ENCODE measurements around the gene TAF1B.

Gene TAF1B

DNA sequence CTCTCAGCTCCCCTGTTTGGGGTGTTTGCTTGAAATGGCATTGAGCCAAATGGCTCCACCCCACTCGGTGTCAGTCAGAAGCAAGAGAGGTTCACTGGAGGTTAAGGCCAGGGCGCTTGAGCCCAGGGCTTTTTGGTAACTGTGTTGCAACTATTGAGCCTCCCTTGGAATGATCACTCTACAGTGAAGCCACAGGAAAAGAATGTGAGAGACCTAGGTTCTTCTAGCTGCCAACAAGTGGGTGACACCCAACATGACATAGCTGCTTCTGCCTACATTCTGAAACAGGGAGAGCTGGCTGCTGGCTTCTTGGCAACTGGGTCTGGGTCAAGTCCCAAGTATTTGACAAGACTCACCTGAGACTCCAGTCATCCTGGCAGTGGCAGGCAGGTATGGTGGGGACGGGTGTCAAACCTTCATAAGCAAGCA, 101.1 kb downstream of the TAF1B start:
- DNase-seq, result no peak

DNA sequence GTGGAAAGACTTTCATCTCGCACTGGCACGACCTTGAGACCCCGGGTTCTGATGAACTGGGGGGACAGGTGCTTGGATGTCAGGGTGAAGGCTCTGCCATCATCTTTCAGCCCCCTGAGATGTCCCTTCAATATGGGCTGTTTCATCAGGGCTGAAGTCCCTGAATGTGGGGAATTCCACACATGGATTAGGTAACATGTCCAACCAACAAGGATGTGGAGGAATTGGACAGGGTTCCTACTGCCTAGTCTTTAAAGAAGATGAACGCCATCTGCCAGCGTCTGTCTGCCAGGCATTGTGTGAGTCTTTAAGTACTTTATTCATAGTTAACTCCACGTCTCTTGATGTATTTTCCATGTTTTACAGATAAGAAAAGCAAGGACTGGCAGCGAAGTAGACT, 102.3 kb downstream of the TAF1B start:
- DNase-seq, result no peak

DNA sequence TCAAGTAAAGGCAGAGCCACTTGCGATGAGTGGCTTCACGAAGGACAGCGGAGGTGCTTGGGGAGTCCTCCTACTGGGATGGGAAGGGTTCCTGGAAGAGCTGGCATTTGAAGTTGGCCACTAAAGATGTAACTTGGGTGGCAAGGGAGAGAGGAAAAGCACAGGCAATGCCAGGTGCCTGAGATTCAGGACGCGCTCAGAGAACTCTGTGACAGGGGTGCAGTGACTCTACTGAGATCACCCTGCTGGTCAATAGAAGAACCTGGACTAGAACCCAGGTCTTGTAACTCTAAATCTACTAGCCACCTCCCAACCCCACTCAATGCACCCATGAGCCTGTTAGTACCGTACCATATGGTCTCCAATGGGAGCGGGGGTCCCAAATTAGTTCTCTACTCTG, 102.8 kb downstream of the TAF1B start:
- no peak for DNase-seq

DNA sequence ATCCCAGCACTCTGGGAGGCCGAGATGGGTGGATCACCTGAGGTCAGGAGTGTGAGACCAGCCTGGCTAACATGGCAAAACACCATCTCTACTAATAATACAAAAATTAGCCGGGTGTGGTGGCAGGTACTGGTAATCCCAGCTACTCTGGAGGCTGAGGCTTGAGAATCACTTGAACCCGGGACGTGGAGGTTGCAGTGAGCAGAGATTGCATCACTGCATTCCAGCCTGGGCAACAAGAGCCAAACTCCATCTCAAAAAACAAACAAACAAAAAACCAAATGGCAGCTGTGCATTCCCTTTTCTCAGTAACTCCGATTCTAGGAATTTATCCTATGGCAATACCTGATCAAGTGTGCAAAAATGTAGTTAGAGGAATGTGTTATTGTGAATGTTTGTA, 103.5 kb downstream of the TAF1B start:
- no peak for DNase-seq

DNA sequence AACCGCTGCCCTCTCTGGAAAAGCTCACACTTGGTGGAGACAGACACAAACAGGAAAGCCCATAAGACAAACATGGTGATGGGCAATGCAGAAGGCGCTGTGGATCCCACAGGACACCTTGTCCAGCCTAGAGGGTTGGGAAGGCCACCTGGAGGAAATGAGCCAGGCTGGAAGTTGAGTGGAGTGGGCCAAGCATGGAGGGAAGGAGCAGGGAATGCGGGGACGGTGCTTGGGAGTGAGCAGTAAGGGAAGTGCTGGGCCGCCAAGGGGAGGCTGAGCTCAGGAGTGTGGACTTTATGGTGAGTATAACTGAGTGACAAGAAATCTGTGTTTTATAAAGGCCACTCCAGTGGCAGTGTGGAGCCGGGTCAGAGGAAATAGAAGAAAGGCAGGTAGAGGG, 105.4 kb downstream of the TAF1B start:
- no peak for DNase-seq

DNA sequence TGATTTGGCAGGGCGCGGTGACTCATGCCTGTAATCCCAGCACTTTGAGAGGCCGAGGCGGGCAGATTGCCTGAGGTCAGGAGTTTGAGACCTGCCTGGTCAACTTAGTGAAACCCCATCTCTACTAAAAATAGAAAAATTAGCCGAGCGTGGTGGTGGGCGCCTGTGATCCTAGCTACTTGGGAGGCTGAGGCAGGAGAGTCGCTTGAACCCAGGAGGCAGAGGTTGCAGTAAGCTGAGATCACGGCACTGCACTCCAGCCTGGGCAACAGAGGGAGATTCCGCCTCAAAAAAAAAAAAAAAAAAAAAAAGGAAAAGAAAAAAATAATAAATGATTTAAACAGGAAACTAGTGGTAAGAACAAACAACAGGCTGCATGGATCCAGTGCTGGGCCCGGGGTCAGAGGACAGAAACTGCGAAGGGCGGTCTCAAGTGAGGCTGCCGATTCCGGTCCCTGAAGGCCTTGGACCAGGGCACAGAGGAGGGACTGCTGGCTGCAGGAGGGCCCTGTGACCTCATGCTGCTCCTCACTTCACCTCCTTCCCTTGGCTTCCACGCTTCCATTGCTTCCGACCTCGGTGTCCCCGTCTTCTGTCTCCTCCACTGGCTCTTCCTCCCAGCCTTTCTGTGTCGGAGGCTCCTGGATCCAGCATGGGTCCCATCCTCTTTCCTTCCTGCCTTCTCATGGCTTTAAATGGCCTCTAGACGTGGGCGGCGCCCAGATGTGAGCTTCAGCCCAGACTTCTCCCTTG, 106.1 kb downstream of the TAF1B start:
- no peak for DNase-seq

DNA sequence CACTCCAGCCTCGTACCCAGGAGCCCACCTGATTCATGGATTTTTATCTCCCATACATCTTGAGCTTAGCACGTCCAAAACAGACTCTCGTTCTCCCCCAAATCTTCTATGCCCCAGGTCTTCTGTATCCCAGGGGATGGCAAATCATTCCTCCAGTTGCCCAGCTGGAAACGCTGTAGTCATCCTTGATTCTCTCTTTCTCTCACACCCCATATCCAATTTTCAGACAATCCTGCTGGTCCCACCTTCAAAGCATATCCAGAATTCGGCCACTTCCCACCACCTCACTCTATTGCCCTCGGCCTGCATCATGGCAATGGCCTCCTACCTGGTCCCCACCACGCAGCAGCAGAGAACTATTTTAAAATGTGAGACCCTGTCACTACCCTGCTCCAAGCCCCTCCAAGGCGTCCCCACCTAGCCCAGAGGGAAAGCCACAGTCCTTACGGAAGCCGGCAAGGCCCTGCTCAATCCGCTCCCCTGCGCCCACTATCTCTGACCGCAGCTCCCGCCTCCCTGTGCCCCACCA, 106.8 kb downstream of the TAF1B start:
- DNase-seq, result no peak

DNA sequence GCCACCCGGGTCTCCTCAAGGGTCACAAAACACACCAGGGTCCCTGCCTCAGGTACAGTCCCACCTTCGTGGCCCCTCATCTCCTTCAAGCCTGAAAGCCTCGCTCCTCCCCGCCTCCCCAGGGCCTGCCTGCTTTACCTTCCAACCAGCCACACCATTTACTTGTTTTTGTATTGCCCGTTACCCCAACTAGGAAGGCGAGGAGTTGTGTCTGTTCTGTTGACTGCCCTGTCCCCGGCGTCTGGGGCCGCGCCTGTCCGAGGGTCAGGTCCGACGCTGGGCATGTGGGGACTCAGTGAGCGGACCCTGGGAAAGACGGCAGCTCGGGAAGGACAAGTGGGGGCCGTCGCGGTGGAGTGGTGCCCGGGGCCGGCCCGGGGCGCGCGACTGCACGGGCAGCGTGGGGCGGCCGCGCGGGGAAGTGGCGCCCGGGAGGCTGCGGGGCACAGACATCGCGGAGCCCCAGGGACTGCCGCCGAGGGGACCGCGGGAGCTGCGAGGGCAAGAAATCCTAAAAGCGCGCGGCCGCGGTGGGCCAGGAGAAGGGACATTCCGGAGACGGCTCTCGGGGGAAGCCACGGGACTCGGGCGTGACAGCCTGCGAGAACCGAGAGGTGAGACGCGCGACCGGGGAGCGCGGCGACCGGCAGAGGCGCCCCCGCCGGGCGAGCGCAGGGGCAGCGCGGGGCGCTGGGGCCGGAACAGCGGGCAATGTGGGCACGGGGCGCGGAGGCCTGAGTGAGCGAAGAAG, 107.4 kb downstream of the TAF1B start:
- DNase-seq, result peak; percentile 50

DNA sequence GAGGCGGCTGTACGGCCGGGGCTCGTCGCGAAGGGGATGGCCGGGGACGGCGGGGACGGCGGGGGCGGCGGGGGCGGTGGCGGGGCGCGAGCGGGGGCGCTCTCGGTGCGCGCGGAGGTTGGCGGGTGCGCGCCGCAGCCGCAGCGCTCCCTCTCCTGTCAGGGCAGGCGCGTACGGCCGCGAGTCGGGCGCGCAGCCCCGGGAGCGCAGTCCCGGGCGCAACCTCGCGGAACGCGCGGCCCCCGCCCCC, 107.9 kb downstream of the TAF1B start:
- DNase-seq, result no peak

DNA sequence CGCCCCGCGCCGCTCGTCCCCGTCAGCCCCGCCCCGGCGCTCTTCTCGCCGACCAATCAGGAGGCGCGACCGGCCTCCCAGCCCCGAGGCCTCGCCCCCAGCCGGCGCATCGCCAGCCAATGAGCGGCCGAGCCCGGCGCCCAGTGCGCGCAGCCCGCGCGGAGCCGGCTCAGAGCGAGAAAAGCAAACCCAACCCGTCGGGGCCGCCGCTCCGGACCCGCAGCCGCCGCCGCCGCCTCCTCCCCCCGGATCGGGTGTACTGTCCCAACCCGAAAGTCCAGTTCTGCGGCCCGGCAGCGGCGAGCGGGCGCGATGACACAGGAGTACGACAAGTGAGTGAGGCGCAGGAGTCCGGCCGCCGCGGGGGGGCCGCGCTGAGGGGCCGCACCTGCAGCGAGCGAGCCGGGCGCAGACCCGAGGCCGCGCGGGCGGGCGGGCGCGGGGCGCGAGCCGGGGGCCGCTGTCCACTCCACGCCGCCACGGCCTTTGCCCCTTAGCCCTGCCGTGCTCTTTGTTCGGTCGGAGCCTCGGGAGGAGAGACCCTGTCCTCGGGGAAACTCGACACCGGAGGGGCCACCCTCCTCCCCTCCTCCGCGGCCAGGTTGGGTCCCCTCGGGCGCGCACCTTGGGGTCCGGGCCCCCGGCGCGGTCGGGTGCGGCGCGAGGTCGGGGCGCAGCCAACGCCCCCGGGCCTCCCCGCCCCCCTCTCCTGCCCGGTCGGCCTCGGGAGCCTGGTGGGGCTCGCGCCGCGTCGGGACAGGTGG, 108.4 kb downstream of the TAF1B start, which contains the start of gene GRHL1:
Gene GRHL1 (plus strand): TSS at position 172 of the 764 bp plus-strand sequence. CDS start 141 bp downstream, at position 313.
- peak; percentile 94 for DNase-seq

DNA sequence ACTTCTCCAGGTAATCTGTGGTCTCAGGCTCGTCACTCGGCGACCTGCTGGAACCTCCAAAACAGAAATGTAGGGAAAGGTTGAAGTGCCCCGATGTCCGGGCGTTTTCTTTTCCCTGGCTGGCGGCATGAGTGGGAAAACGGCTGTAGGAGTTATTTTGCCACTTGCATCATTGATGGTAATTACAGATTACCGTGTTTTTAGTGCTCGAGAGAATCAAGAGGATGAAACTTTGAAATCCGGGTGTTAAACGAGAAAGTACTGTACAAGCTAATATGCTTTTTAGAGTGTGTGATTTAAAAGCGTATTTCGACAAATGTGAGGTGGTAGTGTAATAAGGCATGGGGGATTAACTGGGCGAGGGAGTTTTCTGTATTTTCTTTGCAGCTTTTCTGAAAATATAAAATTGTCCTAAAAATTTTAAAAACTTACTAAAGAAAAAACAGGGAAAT, 109.0 kb downstream of the TAF1B start:
- no peak for DNase-seq

DNA sequence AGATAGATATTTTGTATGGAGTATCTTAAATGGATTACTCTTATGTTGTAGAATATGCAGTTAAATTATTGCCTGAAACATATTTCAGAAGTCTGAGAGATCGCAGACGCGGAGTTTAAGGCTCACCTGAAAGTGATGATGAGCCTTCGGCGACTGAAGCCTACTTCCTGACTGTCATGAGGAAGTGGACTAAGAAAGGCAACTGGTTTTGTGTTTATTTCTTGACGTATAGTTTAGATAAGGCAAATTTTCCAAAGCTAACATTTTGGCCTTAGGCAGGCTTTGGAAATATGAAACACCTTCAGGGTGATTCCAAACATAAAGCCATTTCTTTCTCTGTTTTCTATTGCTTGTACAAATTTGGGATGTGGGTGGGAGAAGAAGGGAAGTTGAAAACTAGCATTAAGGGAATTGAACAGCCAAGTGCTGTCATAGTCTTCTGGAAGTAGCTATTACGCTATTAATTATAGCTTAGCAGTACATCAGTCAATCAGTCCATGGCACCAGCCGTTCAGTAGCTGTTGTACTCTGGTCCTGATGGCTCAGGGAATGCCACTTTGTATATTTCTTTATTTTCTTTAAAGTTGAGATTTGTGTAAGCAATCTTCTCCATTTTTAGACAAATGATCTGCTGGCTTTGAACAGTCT, 109.7 kb downstream of the TAF1B start:
- no peak for DNase-seq

DNA sequence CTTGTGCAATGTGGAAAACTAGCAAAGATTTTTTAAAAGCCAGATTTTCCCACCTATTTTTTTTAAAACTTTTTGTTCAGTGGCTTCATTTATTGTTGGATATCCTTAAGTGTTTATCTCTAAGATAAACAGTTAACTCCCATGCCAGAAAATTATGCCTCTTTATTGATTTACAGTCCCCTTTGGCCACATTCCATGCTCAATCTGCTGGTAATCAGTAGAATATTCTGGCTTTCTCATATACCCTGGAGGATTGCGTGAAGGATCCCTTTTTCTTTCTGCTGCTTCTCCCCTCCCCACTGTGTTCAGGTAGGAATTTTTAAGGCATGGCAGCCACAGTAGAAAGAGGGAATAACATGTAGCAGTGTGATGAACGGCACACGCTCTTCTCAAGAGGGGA, 110.9 kb downstream of the TAF1B start:
- no peak for DNase-seq

DNA sequence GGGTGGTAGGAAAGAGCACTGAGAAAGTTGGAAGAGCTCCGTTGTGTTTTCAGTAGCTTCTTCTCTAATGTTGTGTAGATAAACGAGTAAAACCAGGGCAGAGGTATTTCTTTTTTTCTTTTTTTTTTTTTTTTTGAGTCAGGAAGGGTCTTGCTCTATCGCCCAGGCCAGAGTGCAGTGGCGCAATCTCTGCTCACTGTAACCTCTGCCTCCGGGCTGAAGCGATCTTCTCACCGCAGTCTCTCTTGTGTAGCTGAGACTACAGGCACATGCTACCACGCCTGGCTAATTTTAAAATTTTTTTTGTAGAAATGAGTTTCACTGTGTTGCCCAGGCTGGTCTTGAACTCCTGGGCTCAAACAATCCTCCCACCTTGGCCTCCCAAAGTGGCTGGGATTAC, 114.8 kb downstream of the TAF1B start:
- DNase-seq, result no peak

DNA sequence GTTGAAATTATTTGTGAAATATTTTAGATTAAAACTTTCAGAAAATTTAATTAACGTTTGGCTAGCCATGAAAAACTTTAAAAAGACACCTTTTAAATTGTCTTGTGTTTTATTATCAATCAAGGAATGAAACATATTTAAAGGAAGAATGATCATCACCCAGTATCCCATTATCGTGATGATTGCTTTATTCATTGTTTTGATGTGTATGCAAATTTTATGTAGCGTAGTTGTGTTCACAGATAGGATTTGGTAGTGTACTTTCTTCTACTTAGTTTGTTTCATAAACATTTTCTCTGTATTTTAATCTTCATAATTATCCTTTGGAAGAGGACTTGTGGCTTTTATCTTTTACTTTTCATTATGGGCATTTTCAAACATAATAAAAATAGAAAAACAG, 116.0 kb downstream of the TAF1B start:
- DNase-seq, result no peak

DNA sequence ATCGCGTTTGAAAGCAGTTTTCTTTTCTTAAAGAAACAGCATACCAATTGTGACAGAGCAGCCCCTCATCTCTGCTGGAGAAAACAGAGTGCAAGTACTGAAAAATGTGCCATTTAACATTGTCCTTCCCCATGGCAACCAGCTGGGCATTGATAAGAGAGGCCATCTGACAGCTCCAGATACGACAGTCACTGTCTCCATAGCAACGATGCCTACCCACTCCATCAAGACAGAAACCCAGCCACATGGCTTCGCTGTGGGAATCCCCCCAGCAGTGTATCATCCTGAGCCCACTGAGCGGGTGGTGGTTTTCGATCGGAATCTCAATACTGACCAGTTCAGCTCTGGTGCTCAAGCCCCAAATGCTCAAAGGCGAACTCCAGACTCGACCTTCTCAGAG, 117.7 kb downstream of the TAF1B start:
- DNase-seq, result no peak

DNA sequence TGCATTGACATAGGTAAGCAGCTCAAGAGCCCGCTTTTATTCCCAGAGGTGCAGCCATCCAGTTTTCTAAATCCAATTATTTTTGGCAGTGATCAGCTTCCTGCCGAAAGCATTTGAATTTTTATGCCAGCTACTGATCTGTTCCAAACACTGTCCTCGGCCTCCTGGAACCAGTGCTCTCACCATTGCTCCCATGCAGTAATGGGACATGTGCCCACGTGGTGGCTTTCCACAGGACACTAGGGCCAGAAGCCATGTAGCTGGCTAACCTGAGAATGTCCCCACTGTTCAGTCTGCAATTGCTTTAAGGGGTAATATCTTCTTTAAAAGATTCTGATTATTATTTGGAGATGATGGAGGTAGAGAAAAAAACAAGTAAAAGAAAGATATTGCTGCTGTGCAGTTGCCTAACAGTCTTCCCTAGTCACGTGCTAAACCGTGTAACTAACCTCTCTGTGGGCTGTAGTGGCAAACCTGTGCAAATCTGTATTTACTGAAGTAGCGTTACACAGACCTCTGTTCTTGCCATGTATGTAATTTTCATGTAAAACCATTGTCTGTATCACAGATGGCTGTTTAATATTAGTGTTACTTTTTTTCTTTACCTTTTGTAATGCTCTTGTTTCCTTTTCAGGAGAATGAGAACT, 121.2 kb downstream of the TAF1B start:
- no peak for DNase-seq

DNA sequence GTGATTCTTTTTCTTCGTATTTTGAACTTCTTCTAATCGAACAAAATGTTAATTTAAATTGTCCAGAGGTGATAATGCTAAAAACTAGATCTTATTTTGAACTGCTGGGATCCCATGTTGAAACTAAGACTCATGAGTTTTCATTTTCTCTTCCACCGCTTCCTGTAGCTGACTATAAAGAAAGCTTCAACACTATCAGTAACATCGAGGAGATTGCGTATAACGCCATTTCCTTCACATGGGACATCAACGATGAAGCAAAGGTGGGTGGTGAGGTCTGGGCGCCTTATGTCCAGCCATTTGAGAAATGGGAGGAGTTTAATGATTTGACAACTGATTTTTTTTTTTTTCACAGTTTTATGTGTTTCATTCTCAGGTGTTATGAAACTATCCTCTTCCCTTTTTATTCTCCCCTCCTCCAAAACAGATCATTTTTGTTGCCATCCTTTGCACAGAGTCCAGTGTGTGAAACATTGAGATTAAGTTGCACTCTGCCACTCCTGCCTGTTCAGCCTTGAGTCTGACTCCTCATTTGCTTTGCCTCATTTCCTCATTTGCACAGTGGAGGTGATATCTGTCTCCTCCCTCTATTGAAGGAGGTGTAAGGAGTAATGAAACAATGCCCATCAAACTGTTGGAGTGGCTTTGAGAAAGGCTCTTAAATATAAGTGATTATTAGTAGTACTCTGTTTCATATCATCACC, 122.0 kb downstream of the TAF1B start:
- DNase-seq, result no peak

DNA sequence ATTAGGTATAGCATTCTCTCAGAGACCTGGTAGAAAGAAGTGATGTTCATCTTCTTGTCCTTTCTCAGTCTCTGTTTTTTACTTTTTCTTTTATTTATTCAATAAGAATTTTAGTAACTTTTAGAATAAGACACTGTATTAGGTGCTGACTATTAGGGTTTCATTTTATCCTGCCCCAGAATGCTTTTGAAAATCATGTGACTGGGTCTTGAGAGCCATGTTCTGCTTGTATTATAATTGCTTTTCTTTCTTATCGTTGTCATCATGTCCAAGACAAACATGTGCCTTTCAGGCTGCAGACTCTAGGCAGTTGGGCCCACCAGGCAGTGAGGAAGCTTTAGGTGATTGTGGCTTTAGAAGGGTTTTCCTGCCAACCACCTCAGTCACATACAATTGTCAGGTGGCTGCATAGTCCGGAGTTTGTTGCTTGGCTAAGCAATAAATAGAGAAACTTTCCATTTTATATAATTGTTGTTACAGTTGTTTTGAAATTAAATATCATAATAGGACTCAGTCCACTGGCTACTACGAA, 123.3 kb downstream of the TAF1B start:
- no peak for DNase-seq

DNA sequence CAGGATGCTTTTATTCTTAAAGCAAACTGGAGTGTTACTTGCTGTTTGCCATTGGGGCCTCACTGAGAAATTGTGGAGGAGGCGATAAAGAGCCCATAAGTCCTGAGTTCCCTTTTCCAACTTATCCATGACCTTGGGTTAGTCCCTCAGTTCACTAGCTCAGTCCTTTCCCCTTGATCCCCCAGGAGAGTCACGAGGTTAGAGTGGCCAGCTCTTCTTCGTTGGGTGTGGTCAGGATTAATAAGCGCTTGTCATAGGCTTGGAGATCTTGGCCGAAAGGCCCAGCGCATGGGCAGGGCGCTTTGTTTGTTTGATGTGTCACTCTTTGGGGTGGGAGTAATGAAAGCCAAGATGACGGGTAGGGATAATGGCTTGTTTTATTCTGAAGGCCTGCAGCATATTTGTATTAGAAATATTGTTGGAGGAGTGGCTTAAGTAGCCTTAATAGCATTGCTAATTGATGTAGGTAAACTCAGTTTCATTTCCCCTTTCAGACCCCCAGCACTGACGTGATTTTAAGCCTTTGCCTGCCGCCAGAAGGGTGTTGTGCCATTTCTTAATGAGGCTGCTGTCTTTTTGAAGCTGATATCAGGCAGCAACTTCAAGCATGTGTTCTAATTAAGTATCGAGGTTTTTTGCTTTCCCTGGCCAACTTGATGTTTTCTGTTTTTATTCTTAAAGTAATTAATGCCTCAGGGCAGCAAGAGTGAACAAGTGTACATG, 123.9 kb downstream of the TAF1B start:
- no peak for DNase-seq
